Measurements from ENCODE around the gene KRTAP12-3. TPM values are rescaled to one million over a fixed set of nuclear protein-coding genes. Genes with fewer than 3 reads are reported as not detected.

KRTAP12-3 gene
- total RNA-seq, 1 donor from 2014 or later: not detected

GRCh38 chr21:44670642-44671432 lies 13.1 kb downstream of the KRTAP12-3 start:
- Histone ChIP-seq H3K9ac (ENCODE audit: low read length) (no peak overlapping the region), H3K27me3 (ENCODE audit: insufficient read depth, low read length) (no peaks in the 10 kb centered on the region), H3K4me2 (ENCODE audit: low read length) (no peak overlapping the region), H3K36me3 (ENCODE audit: insufficient read depth, low read length) (no peaks in the 10 kb centered on the region), H3K79me2 (ENCODE audit: insufficient read depth, low read length) (no peaks in the 10 kb centered on the region), H3K9me3 (ENCODE audit: insufficient read depth, low read depth, low read length) (peaks cover 4% of the 10 kb centered on the region), H3K4me3 (ENCODE audit: insufficient read depth, low read depth, low read length) (no peak overlapping the region), H3K27ac (ENCODE audit: low read depth, low read length) (no peak overlapping the region), H4K20me1 (ENCODE audit: insufficient read depth, low read length) (no peaks in the 10 kb centered on the region), H3K4me1 (ENCODE audit: insufficient read depth, low read length) (no peaks in the 10 kb centered on the region), H2AFZ (ENCODE audit: low read depth, low read length) (no peak overlapping the region)
- FAIRE-seq (no peak), DNase-seq (ENCODE audit: low read depth) (no peak)
- no peaks in the 10 kb centered on the region for H3K36me3 Mint-ChIP-seq (ENCODE audit: low read depth, unreplicated experiment)
- peaks cover 42% of the 10 kb centered on the region for H3K9me3 Mint-ChIP-seq (ENCODE audit: unreplicated experiment)
- TF ChIP-seq CTCF (IDR thresholded peaks at IDR 0.05; ENCODE audit: insufficient read depth, low read depth, low read length) (no peak), EZH2 (IDR thresholded peaks at IDR 0.05; ENCODE audit: insufficient read depth, low read length) (no peak)
- no peaks in the 10 kb centered on the region for H3K4me1 Mint-ChIP-seq (ENCODE audit: low read depth, unreplicated experiment)
- peaks cover 14% of the 10 kb centered on the region for H3K27me3 Mint-ChIP-seq (ENCODE audit: low read depth, unreplicated experiment)
- H3K4me3 Mint-ChIP-seq (ENCODE audit: unreplicated experiment): no peak overlapping the region
- H3K27ac Mint-ChIP-seq (ENCODE audit: unreplicated experiment): no peak overlapping the region

DNA sequence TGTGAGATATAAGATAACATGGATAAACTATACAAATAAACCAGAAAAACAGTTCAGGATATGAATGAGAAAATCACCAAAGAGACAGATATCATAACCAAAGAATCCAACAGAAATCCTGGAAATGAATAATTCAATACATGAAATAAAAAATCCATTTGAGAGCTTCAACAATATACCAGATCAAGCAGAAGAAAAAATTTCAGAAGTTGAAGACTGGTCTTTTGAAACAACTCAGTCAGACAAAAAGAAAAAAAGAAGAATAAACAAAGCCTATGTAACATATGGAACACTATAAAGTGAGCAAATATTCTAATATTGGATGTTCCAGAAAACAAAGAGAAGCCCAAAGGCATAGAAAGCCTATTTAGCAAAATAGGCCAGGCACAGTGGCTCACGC lies 14.2 kb downstream of the KRTAP12-3 start:
- H4K20me1 ChIP-seq (ENCODE audit: insufficient read depth, low read length): no peaks in the 10 kb centered on the region
- no peak overlapping the region for H3K27ac Mint-ChIP-seq (ENCODE audit: unreplicated experiment)
- no peak overlapping the region for H2AFZ ChIP-seq (ENCODE audit: low read depth, low read length)
- no peak overlapping the region for H3K4me3 ChIP-seq (ENCODE audit: insufficient read depth, low read depth, low read length)
- no peaks in the 10 kb centered on the region for H3K36me3 Mint-ChIP-seq (ENCODE audit: low read depth, unreplicated experiment)
- peaks cover 45% of the 10 kb centered on the region for H3K9me3 Mint-ChIP-seq (ENCODE audit: unreplicated experiment)
- H3K9me3 ChIP-seq (ENCODE audit: insufficient read depth, low read depth, low read length): peaks cover 4% of the 10 kb centered on the region
- no peak overlapping the region for H3K4me2 ChIP-seq (ENCODE audit: low read length)
- H3K27ac ChIP-seq (ENCODE audit: low read depth, low read length): no peak overlapping the region
- H3K4me3 Mint-ChIP-seq (ENCODE audit: unreplicated experiment): no peak overlapping the region
- TF ChIP-seq EZH2 (IDR thresholded peaks at IDR 0.05; ENCODE audit: insufficient read depth, low read length) (no peak), CTCF (IDR thresholded peaks at IDR 0.05; ENCODE audit: insufficient read depth, low read depth, low read length) (no peak)
- no peaks in the 10 kb centered on the region for H3K4me1 Mint-ChIP-seq (ENCODE audit: low read depth, unreplicated experiment)
- no peaks in the 10 kb centered on the region for H3K79me2 ChIP-seq (ENCODE audit: insufficient read depth, low read length)
- FAIRE-seq (no peak), DNase-seq (ENCODE audit: low read depth) (no peak)
- no peaks in the 10 kb centered on the region for H3K4me1 ChIP-seq (ENCODE audit: insufficient read depth, low read length)
- peaks cover 1% of the 10 kb centered on the region for H3K27me3 ChIP-seq (ENCODE audit: insufficient read depth, low read length)
- H3K9ac ChIP-seq (ENCODE audit: low read length): no peak overlapping the region
- no peaks in the 10 kb centered on the region for H3K36me3 ChIP-seq (ENCODE audit: insufficient read depth, low read length)
- H3K27me3 Mint-ChIP-seq (ENCODE audit: low read depth, unreplicated experiment): peaks cover 19% of the 10 kb centered on the region

DNA sequence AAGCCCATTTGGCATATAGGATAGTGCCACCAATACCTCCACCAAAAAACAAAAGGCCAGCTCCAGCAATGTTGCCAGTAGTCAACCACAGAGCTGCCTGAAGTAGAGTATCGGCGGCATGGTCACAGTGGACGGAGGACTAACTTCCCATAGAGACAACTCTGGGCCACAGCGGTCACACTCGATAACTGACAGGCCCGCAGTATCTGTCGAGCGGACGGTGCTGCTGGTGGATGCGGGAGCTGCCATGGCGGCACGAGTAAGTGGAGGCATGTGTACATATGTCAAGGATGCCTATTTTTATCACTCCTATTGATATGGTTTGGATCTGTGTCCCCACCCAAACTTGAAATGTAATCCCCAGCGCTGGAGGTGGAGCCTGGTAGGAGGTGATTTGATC lies 20.1 kb downstream of the KRTAP12-3 start:
- Histone ChIP-seq H3K9ac (ENCODE audit: low read length) (no peak overlapping the region), H4K20me1 (ENCODE audit: insufficient read depth, low read length) (no peaks in the 10 kb centered on the region), H3K36me3 (ENCODE audit: insufficient read depth, low read length) (no peaks in the 10 kb centered on the region), H3K79me2 (ENCODE audit: insufficient read depth, low read length) (no peaks in the 10 kb centered on the region), H3K27me3 (ENCODE audit: insufficient read depth, low read length) (peaks cover 3% of the 10 kb centered on the region), H3K9me3 (ENCODE audit: insufficient read depth, low read depth, low read length) (no peaks in the 10 kb centered on the region), H3K27ac (ENCODE audit: low read depth, low read length) (no peak overlapping the region), H3K4me1 (ENCODE audit: insufficient read depth, low read length) (no peaks in the 10 kb centered on the region), H2AFZ (ENCODE audit: low read depth, low read length) (no peak overlapping the region), H3K4me3 (ENCODE audit: insufficient read depth, low read depth, low read length) (no peak overlapping the region), H3K4me2 (ENCODE audit: low read length) (no peak overlapping the region)
- Mint-ChIP-seq H3K36me3 (ENCODE audit: low read depth, unreplicated experiment) (no peaks in the 10 kb centered on the region), H3K9me3 (ENCODE audit: unreplicated experiment) (peaks cover 18% of the 10 kb centered on the region), H3K4me1 (ENCODE audit: low read depth, unreplicated experiment) (no peaks in the 10 kb centered on the region), H3K4me3 (ENCODE audit: unreplicated experiment) (no peak overlapping the region), H3K27me3 (ENCODE audit: low read depth, unreplicated experiment) (peaks cover 55% of the 10 kb centered on the region), H3K27ac (ENCODE audit: unreplicated experiment) (no peak overlapping the region)
- DNase-seq (ENCODE audit: low read depth) (no peak), FAIRE-seq (no peak)
- no peak for TF ChIP-seq CTCF (IDR thresholded peaks at IDR 0.05; ENCODE audit: insufficient read depth, low read depth, low read length)
- no peak for TF ChIP-seq EZH2 (IDR thresholded peaks at IDR 0.05; ENCODE audit: insufficient read depth, low read length)

Measured in astrocyte (in vitro differentiated cells and primary cell).